SU-DHL-6 (cell line): ENCODE measurements around the gene ANXA2.

Experiments used
- H2AFZ ChIP-seq: fragments of 200-600 bp; sonication (generic); 2 replicates; pipeline ENCODE4 v1.6.1; 2014; ENCODE audit warnings: low read depth, mild to moderate bottlenecking, moderate library complexity, mixed read lengths, antibody characterized with exemption, low read length; ENCODE audit not compliant: severe bottlenecking
- H3F3A ChIP-seq: fragments of 200-600 bp; shearing (Covaris generic); 2 replicates; pipeline ENCODE4 v1.6.0; 2016; ENCODE audit warnings: antibody characterized with exemption, mild to moderate bottlenecking; ENCODE audit not compliant: insufficient read depth
- H3K27ac ChIP-seq: fragments of 200-600 bp; sonication (generic); 2 replicates; pipeline ENCODE4 v1.5.1; 2016; ENCODE audit warnings: low read depth, mild to moderate bottlenecking, low read length, moderate library complexity, mixed read lengths
- H3K27me3 ChIP-seq: fragments of 200-600 bp; sonication (generic), shearing (Covaris generic); 2 replicates; pipeline ENCODE4 v1.6.0; 2014; ENCODE audit warnings: mild to moderate bottlenecking, low read length
- H3K36me3 ChIP-seq: fragments of 200-600 bp; sonication (generic); 2 replicates; pipeline ENCODE4 v1.6.1; 2014; ENCODE audit warnings: mild to moderate bottlenecking, low read length, mixed read lengths
- H3K4me2 ChIP-seq: fragments of 300-600, 200-600 bp; shearing (Covaris generic), sonication (generic); 2 replicates; pipeline ENCODE4 v1.6.0; 2014; ENCODE audit warnings: low read length, low read depth, mild to moderate bottlenecking; ENCODE audit not compliant: poor library complexity, severe bottlenecking
- H3K4me3 ChIP-seq: fragments of 200-600 bp; sonication (generic); 2 replicates; pipeline ENCODE4 v1.5.1; 2014; ENCODE audit warnings: antibody characterized with exemption, low read length, mild to moderate bottlenecking, mixed read lengths; ENCODE audit not compliant: insufficient read depth, poor library complexity, severe bottlenecking
- H3K79me2 ChIP-seq: fragments of 200-600 bp; sonication (generic); 2 replicates; pipeline ENCODE4 v1.6.1; 2014; ENCODE audit warnings: mild to moderate bottlenecking, low read length, moderate library complexity; ENCODE audit not compliant: insufficient read depth
- H3K9ac ChIP-seq: fragments of 200-600 bp; sonication (generic); 2 replicates; pipeline ENCODE4 v1.7.0; 2014; ENCODE audit warnings: mild to moderate bottlenecking, low read length
- H3K9me2 ChIP-seq: fragments of 200-600 bp; sonication (generic); replicated peaks from 2 replicates; pipeline ENCODE4 v1.6.1; 2014; ENCODE audit warnings: low read length; ENCODE audit not compliant: insufficient read depth
- H3K9me3 ChIP-seq: fragments of 200-600 bp; sonication (generic); 2 replicates; pipeline ENCODE4 v1.6.1; 2014; ENCODE audit warnings: low read length, mixed read lengths; ENCODE audit not compliant: insufficient read depth
- H4K20me1 ChIP-seq: fragments of 200-600 bp; sonication (generic); 2 replicates; pipeline ENCODE4 v1.6.1; 2014; ENCODE audit warnings: low read depth, mild to moderate bottlenecking, antibody characterized with exemption, low read length, moderate library complexity, mixed read lengths
- CTCF ChIP-seq: fragments of 200-600 bp; sonication (generic); IDR thresholded peaks from one replicate; pipeline ENCODE4 v1.5.1; 2017; ENCODE audit warnings: antibody characterized with exemption, mild to moderate bottlenecking, low read length, moderate library complexity; ENCODE audit not compliant: insufficient read depth, poor library complexity, severe bottlenecking
- EZH2phosphoT487 ChIP-seq: fragments of 200-600 bp; sonication (generic), shearing (Covaris generic); conservative IDR thresholded peaks from 2 replicates; pipeline ENCODE4 v1.6.1; 2018; ENCODE audit warnings: mild to moderate bottlenecking, antibody characterized with exemption, low read length, moderate library complexity, mixed read lengths

The ANXA2 gene

DNA sequence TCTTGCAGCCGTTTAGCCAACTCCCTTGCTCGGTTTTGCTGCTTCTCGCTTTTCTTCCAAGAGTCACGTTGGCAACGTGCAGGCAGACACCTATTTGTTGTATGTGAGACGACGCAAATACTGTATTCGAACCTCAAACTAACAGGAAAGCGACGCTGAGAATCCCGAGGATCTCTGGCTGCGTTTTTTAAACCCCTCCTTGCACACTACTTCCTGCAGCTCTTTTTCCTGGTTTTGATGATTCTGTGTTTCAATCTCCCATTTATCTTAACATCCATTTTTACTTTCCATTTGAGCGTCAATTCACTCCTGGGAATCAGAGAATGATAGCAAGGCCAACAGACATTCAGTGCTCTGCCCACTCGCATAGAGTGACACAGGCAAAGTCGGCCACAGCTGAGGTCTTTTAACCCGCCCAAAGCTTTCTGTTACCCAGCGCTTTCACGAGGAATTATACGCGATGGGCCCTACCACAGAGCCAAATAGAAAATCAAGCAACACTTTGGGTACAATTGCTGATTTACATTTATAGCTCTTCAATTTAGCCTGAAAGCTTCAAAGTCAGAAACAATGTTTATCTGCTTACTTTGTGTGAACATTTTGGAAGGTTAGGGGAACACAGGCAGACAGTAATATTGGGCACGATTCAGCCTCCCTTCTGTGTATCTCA, 1.6 kb upstream of the ANXA2 start:
- H4K20me1 ChIP-seq = no peaks in the 10 kb centered on the region
- H3F3A ChIP-seq = no peaks in the 10 kb centered on the region
- H3K27ac ChIP-seq = no peak overlapping the region
- no peak overlapping the region for H2AFZ ChIP-seq
- no peaks in the 10 kb centered on the region for H3K9me3 ChIP-seq
- H3K4me3 ChIP-seq = no peak overlapping the region
- no peaks in the 10 kb centered on the region for H3K9me2 ChIP-seq
- no peak overlapping the region for H3K9ac ChIP-seq
- no peaks in the 10 kb centered on the region for H3K36me3 ChIP-seq
- H3K27me3 ChIP-seq = no peaks in the 10 kb centered on the region
- no peaks in the 10 kb centered on the region for H3K79me2 ChIP-seq
- TF ChIP-seq EZH2phosphoT487 = no peak
- no peak for TF ChIP-seq CTCF
- H3K4me2 ChIP-seq = no peak overlapping the region

DNA sequence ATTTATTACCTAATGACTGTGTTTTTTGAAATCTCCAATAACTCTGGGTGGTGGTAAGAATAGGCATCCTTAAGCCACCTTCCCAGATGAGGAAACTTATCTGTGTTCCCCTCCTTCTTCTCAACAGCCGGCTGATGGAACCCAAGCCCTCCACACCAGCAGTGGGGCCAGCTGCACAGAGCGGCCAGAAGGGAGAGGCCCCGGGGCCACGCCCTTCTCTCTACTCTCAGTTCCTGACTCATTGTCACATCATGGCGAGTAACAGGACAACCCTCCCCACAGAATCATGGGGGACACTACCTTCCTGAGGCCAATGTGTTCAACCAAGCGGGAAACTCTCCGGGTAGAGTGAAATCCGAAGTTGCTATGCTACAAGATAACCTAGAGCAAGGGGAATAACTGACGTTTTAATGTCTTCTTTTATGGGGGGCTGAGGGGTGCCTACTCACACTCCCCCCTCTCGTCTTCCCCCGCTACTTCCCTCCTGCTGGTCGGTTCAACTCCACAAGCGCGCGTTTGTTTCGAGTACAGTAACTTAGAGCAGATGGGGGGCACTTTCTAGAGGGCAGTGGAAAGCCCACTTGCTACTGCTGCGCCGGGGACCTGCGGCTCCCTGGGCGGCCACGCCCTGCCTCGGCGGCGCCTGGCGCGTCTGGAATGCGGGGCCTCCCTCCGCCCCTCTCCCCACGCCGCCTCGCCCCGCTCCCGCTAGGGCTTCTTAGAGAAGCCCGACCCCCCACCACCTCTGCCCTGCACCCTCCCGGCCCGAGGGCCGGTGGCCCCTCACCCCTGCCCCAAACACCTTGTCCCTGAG, 621 bp downstream of the ANXA2 start:
- Histone ChIP-seq H3K79me2 (no peaks in the 10 kb centered on the region), H3K4me3 (peak overlapping the region; percentile 57), H3K27ac (no peak overlapping the region), H3F3A (no peaks in the 10 kb centered on the region), H3K9ac (peak overlapping the region; percentile 52), H3K27me3 (no peaks in the 10 kb centered on the region), H4K20me1 (no peaks in the 10 kb centered on the region), H2AFZ (peak overlapping the region; percentile 88), H3K9me2 (no peaks in the 10 kb centered on the region), H3K4me2 (peak overlapping the region; percentile 83), H3K36me3 (no peaks in the 10 kb centered on the region), H3K9me3 (no peaks in the 10 kb centered on the region)
- TF ChIP-seq EZH2phosphoT487 (no peak), CTCF (no peak)

DNA sequence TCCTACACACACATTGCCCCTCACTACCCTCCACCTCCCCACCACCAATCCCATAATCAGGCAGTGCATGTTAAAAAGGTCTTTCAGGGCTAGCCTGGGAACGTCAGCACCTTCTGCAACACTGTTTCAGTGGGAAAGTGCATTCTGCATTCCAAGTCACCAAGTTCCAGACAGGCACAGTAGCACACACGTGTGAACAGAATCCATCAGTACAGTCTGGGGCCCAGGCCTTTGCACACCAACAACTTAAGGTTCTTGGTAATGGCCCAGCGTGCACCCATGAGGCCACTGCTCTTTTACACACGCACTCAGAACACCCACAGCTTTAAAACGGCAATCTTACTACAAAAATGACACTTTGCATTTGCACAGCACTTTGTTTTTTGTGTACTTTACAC, 1.2 kb downstream of the ANXA2 start:
- Histone ChIP-seq H4K20me1 (no peaks in the 10 kb centered on the region), H3K79me2 (no peaks in the 10 kb centered on the region), H3K4me2 (no peak overlapping the region), H3K36me3 (no peaks in the 10 kb centered on the region), H3K9me2 (no peaks in the 10 kb centered on the region), H3K9ac (no peak overlapping the region), H3F3A (no peaks in the 10 kb centered on the region), H2AFZ (no peak overlapping the region), H3K4me3 (no peak overlapping the region), H3K27ac (no peak overlapping the region), H3K27me3 (no peaks in the 10 kb centered on the region), H3K9me3 (no peaks in the 10 kb centered on the region)
- TF ChIP-seq CTCF (no peak), EZH2phosphoT487 (no peak)
